Ecto neural progenitor cell (in vitro differentiated cells): ENCODE data around the gene SYT17.
A peak's percentile ranks its signal among the peaks of the same experiment; 100 is the strongest.
"Not testable (repeated sequence)": the region's sequence is repeated elsewhere in the genome, so short reads cannot be mapped to it uniquely, and the experiment has no call there.

Experiments used
- DNase-seq: peaks from one replicate; pipeline ENCODE4 v3.0.0-alpha.2; 2018; ENCODE audit warnings: low spot score

Gene SYT17

GRCh38 chr16:19173649-19174383 is 5.8 kb downstream of the SYT17 start:
- DNase-seq: no peak

DNA sequence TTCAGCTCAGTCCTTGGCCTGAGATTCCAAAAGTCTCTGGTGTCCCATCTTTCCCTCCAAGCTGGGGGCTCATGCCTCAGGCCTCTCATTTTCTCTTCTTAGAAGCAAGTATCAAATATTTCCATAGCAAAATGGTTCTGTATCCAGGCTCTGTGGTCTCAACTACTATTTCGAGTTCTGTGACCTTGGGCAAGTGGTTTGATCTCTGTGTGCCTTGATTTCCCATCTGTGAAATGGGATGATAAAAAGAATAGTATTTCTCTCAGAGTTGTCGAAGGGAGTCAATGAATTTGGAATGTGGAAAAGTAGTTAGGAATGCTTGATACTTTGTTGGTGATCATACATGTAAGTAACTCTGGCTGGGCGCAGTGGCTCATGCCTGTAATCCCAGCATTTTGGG is 6.4 kb downstream of the SYT17 start:
- DNase-seq: no peak

DNA sequence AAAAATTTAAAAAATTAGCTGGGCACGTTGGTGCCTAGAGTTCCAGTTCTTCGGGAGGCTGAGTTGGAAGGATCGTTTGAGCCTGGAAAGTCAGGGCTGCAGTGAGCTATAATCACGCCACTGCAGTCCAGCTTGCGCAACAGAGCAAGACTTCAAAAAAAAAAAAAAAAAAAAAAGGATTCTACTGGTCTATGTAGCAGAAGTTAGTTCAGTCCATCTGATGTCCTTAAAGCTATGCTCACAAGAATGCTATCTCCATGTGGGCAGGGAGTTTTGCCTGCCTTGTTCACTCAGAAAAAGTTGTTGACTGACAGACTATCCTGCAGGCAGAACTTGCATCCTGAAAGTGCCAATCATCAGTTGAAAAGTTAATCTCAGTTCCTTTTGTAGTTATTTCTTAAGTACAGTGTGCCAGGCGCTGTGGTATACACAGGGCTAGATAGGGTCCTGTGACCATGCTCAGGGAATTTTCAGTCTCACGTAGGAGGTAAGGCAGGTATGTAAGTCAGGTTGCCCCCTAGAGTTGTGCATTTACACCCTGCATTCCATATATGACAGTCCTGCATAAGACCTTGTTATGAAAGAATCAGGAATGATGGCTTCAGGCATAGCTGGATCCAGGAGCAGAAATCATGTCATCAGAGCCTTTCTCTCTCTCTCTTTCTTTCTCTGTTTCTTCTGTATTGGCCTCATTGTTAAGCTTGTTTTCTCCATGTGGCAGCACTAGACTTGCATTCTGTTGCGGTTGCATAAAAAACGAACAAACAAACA is 7.6 kb downstream of the SYT17 start:
- no peak for DNase-seq

GRCh38 chr16:19177111-19177739 is 9.2 kb downstream of the SYT17 start:
- DNase-seq: no peak

GRCh38 chr16:19179546-19180490 is 11.8 kb downstream of the SYT17 start:
- peak; percentile 69 for DNase-seq

- no peak for DNase-seq
Observed at GRCh38 chr16:19180741-19181140, 12.7 kb downstream of the SYT17 start.

DNA sequence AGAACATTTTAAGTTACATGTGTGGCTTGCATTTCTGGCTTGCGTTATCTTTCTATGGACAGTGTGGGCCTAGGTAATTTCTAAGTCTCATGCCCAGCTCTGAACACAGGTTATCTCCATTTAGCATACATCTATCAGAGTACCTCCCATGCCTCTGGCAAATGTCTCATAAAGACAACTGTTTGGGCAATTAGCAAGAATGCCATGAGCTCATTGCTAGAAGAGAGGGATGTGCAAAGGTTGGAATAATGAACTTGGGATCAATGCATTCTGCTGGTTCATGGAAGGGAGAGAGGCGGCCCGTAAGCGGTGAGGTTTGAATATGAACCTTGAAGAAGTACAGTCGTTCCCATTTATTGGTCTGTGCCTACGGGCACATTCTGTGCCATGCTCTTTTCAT is 14.4 kb downstream of the SYT17 start:
- DNase-seq: no peak

DNA sequence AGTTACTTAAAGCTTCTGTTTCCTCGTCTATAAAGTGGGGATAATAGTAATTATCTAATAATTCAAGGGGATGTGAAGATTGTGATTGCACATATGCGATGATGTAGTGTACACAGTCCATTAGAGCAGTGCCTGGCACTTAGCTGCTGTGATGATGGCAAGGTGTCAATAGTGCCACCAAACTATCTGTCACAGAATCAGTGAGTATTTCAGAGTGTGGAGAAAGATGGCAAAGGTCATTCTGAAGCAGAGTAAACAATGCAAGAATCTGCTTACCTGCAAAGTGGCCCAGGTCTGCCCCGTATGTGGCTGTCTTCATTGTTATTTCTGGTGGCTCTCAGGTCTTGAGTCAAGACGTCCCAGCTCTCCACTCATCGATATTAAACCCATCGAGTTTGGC is 15.1 kb downstream of the SYT17 start:
- no peak for DNase-seq

DNA sequence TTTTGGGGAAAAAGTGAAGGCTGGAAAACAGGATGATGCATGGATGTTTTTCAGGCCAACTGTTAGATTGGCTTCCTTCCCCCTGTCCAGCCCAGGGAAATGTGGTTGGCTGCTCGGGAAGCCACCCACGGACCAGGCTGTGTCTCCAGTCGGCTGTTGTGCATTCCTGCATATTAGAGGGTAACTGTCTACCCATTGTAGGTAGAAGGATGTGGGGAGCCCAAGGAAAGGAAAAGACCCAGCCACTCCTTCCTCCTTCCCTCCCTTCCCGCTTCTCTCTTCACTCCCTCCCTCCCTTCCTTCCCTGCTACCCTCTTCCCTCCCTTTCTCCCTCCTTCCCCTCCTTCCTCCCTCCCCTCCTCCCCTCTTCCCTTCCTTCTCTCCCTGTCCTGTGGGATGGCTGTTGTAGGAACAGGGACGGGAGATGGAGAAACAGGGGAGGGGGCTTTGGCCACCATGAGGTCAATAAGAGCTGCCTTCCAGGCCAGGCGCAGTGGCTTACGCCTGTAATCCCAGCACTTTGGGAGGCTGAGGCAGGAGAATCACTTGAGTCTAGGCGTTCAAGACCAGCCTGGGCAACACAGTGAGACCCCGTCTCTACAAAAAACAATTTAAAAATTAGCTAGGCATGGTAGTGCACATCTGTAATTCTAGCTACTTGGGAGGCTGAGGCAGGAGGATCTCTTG is 16.9 kb downstream of the SYT17 start:
- no peak for DNase-seq

DNA sequence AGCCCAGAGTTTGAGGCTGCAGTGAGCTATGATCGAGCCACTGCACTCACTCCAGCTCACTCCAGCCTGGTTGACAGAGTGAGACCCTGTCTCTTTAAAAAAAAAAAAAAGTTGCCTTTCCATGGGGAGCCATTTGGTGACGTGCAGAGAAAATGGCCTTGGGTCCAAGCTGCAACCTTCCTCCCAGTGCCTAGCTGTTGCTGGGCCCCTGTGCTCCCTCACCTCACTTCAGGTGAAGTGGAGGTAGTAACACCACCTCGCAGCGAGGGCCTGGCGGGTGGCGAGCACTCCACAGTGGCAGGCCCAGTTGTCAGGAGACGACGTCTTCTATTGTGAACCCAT is 17.4 kb downstream of the SYT17 start:
- DNase-seq: no peak

DNA sequence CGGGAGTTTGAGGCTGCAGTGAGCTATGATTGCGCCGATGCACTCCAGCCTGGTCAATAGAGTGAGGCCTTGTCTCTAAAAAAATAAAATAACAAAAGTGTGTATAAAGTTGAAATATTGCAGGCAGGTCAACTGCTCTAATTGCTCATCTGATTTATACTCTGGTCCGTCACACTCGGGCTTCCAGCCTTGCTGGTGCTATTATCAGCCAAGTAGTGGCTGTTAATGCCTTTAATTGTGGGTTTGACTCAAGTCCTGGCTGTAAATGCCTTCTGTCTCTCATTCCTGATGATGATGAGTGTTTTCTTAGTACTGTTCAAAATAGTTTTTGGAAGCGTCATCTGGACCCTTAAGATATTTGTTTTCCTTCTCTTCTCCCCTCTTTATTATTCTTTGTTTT is 18.4 kb downstream of the SYT17 start:
- DNase-seq: no peak

DNA sequence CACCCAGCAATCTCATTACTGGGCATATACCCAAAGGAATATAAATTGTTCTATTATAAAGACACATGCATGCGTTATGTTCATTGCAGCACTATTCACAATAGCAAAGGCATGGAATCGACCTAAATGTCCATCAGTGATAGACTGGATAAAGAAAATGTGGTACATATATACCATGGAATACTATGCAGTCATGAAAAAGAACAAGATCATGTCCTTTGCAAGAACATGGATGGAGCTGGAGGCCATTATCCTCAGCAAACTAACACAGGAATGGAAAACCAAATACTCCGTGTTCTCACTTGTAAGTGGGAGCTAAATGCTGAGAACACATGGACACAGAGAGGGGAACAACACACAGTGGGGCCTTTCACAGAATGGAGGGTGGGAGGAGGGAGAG is 19.9 kb downstream of the SYT17 start:
- not testable (repeated sequence) for DNase-seq

GRCh38 chr16:19188406-19188805 is 20.4 kb downstream of the SYT17 start:
- DNase-seq: no peak

- no peak for DNase-seq
Observed at GRCh38 chr16:19192865-19193264, 24.8 kb downstream of the SYT17 start.

- no peak for DNase-seq
Observed at GRCh38 chr16:19196871-19197270, 28.8 kb downstream of the SYT17 start.

- DNase-seq: no peak
Observed at GRCh38 chr16:19203374-19203966, 35.4 kb downstream of the SYT17 start.

DNA sequence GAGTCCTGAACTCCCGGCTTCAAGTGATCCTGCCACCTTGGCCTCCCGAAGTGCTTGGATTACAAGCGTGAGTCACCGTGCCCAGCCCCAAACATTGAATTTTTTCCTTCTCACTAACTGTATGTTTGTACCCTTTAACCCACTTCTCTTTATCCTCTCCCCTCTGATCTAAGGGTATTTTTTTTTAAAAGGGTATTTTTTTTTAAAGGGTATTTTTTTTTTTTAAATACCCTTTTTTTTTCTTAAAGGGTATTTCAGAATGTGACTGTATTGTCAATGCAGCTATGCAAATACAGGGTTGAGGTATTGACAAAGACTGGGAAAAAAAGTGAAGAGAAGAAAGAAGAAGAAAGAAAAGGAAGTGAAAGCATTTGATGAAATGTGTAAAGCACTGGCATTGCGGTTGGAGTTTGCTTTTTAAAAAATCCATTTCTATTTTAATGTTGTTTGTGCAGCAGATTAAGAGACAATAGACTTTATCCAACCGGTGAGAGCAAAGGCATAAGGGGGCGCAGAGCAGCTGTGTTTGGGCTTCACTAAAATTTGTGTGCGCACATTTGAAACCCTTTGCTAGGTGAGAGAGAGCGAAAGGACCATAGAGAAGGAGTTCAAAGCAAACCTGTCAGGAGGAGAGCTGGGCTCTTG is 42.4 kb downstream of the SYT17 start:
- DNase-seq: no peak

DNA sequence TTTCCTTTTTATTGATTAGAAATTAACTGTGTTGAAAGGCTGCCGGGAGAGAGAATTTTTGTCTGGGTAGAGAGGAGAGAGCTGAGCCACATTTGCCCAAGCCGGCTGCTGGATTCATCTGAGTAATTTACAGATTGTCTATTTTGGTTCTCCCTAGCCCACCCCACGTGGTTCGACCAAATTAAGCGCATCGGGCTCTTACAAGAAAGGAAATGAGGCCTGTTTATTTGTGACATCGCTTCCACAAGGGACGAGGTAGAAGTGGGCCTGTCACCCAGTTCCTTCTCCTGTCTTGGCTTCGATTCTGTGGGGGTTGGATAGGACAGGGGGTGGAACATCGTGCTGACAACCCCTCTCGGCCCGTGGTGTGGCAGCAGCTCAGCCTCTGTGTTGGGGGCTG is 42.9 kb downstream of the SYT17 start:
- no peak for DNase-seq

DNA sequence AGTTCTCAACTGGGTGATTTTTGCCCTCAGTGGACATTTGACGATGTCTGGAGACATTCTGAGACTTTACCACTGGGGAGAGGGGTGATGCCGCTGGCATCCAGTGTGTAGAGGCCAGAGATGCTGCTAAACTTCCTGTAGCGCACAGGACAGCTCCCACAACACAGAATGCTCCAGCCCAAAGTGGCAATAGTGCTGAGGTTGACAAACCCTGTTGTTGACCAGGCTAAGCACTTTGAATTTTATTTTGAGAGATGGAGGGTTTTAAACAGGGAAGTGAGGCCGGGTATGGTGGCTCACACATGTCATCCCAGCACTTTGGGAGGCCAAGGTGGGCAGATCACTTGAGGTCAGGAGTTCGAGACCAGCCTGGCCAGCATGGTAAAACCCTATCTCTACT is 44.0 kb downstream of the SYT17 start:
- DNase-seq: no peak

GRCh38 chr16:19213885-19214284 is 45.8 kb downstream of the SYT17 start:
- DNase-seq: no peak

GRCh38 chr16:19215705-19216104 is 47.7 kb downstream of the SYT17 start:
- DNase-seq: no peak
